Stimulated activated CD8-positive, alpha-beta memory T cell treated with anti-CD3 and anti-CD28 coated beads, Interleukin-4, amount 100 ng/mL, for 48 hours (primary cell): ENCODE results near the gene TSFM.
"Not testable (repeated sequence)": the region's sequence is repeated elsewhere in the genome, so short reads cannot be mapped to it uniquely, and the experiment has no call there.

ENCODE experiments used
- DNase-seq: peaks from one replicate; pipeline ENCODE4 v3.0.0-alpha.2; 2020

Gene TSFM

DNA sequence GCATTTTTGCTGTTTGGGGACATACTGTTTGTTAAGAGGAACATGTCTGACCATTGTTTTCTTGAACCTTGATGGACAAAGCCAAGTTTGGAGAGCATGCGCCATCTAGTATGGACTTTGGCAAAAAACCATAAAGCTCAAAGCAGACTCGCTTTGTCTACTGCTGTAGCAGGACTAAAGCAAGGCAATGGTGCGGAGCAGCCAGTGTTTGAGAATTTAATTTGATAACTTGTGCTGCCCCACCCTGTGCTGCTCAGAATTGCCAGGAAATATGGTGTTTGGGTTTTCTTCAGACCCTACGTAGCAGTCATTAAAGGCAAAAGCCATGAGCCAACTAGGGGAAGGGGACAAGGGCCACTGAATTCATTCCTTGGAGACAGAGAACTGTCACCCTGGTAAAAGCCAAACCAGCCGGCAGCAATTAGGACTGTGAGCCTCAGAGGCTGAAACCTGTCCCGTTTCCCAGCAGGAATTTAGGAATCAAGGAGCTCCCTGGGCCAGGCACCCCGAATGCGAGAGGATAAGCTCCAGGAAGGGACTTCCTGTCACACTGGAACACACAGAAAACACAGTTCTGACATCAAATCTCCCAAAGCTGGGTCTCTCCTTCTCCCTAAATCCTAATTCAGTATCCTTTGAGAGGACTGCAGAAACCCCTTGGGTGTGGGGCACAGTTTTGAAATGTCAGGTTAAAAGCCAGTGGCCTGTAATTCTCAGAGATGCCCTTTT is 34.8 kb downstream of the TSFM start:
- no peak for DNase-seq

DNA sequence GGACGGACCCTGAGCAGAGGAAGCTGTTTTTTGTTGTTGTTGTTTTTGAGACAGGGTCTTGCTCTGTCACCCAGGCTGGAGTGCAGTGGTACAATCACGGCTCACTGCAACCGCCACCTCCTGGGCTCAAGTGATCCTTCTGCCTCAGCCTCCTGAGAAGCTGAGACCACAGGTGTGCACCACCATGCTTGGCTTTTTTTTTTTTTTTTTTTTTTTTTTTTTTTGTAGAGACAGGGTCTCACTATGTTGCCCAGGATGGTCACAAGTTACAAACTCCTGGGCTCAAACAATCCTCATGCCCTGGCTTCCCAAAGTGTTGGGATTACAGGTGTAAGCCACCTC is 35.4 kb downstream of the TSFM start:
- not testable (repeated sequence) for DNase-seq

GRCh38 chr12:57820119-57820518 is 37.5 kb downstream of the TSFM start:
- not testable (repeated sequence) for DNase-seq

DNA sequence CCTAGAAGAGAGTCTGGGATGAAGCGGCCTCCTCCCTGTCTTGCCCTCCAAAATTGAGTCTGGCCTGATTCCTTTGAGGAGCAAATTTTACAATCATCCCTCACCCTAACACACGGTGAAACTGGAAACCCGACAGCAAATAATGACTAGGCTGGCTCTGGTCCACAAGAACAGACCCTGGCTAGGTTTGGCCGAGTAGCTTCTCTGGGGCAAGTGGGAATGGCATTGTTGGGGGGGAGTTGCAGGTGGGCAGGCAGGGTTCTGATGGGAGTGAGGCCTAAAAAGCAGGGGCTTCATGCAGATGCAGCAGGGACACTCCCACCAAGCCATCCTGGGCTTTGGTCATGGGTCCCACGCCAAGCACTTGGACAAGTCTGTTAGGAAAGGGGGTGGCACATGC is 38.4 kb downstream of the TSFM start:
- DNase-seq: not testable (repeated sequence)

- DNase-seq: no peak
These were observed 39.1 kb downstream of the TSFM start for GRCh38 chr12:57821474-57822214.

DNA sequence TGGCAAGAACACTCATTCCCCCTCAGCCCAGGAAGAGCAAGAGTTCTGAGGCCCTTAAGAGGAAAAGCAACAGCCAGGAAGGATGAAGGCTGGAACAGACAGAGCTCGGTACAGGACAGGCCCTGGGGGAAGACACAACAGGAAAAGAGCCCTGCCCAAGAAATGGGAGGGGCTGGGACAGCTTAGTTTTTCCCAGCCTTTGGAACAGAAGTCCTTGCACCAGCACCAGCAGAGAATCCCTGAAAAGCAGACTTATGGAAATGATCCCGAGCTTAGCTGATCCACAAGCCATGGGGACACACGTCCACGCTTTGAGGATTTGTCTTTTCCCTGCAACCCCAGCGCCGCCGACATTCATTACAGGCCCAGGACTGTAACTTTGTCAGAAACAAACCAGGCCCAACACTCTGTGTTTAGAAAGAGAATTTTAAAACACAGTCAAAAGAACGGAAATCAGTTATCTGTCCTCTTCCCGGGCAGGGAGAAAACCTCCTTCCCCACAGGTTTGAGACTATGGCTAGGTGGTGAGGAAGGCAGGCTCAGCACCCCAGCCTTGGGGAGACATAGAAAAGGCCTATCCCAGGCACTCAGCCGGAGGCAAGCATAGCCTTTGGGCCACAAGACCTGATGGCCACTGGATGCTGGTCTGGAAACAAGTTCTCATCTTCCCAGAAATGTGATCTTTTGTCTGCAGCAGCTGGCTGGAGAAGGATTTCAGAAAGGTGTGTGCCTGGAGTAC is 40.0 kb downstream of the TSFM start:
- DNase-seq: no peak

DNA sequence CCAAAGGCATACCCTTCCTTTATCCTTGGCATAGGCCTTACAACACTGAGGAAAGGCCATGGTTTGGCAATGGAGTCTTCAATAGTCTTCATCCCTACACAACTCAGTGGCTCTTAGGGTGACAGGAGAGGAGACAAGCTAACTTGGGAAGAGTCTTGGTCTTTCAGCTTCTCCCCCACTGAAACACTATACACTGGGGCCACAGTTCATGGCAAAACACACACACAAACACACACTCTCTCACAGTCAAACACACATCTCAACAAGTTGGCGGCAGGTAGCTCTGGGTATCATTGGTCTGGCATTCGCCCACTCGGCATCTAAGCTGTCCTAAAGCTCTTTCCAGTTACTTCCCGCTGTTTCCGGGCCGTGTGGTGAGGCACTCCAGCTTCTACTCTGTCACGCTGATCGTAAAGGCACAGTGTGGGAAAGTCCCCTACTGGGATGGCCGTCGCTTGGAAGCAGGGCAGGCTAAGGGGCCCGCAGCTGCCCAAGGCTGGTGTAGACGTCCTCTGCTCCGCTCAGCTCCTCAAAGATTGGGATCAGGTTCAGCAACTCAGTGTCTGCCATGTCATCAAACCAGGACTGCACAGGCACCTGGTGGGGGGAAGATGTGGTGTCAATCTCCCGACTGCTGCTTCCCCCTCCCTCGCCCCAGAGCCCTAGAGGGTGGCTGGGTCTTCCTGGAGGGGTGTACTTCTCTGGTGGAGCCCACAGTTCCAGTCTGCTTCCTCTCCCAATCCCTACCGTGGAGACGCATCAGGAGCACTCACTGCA is 40.7 kb downstream of the TSFM start:
- DNase-seq: no peak

- DNase-seq: no peak
These were observed 41.5 kb downstream of the TSFM start for GRCh38 chr12:57823908-57824640.

DNA sequence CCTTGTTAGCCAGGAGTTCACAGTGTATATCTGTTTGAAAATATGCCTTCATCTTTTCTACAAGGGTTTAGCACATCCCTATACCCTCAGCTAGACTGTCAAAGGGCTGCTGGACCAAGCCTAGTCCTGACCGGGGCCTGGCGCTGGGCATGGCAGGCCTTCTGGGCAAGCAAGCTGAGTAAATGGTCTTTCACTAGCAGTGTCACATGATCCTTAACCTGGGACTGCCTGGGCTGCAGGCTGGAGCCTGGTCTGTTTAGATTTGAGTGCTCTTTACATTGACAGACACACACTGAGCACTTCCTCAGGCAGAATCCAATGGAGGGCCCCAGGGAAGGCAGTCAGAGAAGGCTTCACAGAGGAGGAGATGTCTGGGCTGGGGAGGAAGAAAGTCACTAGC is 42.9 kb downstream of the TSFM start:
- DNase-seq: no peak

DNA sequence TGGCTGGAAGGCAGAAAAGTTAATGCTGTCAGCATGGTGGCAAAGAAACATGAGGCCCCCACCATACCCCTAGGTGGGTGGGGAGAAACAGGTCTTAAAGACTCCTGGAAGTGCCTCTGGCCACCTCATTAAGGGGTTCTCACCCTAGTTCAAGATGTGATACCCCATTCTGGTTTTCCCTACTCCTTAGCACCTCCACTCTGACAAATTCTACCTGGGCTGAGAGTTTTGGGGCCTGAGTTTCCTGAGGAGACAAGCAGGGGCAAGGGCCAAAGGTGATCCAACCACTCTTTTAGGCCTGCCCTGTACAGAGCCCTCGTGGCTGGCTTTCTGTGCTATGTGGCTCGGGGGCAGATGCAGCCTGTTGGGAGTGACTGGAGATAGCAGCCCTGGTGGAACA is 43.8 kb downstream of the TSFM start:
- no peak for DNase-seq

DNA sequence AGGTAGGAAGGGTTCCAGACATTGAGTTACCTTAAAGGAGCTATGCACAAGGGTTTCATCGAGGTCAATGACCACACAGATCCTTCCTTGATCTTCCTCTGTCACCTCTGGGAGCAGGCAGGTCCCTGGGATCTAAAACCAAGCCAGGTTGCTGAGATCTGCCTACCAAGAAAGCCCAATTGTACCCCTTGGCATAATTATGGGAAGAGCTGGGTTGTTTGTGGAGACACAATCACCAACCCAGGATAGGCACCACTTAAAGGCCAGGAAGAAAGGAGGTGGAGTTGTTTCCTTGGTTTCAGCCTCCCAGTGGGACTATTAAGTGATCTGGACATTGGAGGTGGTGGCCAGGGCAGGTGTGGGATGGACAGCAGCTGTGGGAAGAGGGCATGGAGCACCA is 44.4 kb downstream of the TSFM start:
- DNase-seq: no peak

GRCh38 chr12:57829025-57829777 is 46.6 kb downstream of the TSFM start:
- DNase-seq: no peak

- DNase-seq: no peak
These were observed 47.8 kb downstream of the TSFM start for GRCh38 chr12:57830393-57830792.

GRCh38 chr12:57832966-57833365 is 50.4 kb downstream of the TSFM start:
- no peak for DNase-seq

DNA sequence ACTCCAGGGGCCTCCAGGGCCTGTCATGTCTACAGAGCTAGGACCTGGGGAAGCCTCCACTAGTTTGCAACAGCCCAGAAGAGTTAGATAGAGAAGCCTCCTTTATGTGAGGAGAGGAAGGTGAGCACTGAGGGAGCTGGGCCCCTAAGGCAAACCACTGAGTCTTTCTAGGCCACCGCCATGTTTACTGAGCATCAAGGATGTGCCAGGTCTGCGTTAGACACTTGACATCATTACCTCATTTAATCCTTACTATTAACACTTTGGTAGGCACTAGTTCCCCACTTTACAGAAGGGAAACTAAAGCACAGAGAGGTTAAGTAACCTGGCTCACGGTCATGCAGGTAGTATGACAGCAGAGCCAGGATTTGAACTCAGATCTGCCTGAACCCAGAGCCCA is 51.1 kb downstream of the TSFM start:
- no peak for DNase-seq

- no peak for DNase-seq
These were observed 51.7 kb downstream of the TSFM start for GRCh38 chr12:57834086-57834876.

DNA sequence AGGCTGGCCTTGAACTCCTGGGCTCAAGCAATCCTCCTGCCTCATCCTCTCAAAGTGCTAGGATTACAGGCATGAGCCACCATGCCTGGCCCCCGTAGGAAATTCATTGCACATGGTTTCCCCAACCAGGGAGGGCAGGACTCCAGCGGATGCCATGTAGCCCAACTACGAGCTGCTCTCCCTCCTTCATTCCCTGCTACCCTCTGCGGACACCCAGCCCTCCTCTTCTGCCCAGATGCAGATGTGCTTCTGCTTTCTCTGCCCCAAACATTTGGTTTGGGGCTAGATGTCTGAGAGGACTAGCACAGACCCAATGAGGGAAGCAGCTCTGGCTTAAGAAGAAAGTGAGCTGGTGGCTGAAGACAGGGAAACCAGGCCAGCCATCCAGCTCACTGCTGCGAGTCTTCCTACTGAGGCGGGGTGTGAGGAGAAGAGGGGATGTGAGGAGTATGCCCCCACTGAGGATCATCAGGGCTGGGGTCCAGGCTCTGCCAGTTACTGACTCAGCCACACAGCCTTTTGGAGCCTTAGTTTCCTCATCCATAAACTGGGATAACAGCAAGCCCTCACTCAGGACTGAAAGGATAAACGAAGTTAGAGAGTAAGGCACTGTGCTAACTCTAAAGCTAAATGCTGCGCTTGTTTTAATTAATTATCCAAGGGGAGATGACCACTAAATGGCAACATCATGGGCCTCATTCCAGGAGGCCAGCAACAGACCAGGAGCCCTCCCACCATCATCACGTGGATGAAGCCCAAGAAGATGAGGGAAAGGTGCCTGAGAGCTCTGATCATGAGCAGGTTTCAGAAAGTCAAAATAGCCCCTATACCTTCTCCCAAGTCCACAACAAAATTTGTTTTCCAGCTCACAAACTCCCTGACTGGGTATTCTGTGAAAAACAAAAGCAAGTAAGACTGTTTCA is 53.0 kb downstream of the TSFM start:
- no peak for DNase-seq

DNA sequence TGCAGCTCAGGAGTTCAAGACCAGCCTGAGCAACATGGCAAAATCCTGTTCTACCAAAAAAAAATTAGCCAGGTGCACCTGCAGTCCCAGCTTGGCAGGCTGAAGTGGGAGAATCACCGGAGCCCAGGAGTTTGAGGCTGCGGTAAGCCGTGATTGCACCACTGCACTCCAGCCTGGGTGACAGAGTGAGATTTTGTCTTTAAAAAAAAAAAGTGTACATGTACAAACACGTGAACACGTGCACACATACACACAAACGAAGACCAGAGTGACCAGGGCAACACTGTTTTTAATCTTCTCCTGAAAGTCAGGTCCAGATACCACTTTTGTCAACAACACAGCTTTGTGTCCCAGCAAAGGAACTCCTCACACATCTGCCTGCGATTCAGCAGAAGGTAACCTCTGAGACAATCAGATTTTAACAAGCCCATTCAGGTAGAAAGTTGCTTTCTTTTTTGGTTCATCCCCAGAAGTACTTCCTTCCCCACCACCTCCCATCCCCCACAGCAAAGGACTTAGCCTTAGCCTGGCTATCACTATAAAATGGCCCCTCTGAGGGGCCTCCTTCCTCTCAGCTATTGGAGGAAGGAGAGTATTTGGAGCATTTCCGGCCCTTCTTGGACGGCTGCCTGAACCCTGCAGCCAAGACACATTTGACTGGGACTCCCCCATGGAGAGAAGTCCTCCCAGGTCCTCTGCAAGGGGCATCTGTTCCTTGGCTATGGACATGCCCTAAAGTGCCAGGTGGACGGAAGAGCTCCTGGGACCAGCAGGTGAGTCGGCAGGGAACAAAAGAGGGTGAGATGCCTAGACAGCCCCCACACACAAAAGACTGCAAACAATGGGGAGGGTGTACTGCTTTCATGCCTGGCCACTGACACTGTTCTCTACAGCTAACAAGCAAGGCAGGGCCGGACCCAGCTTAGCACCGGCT is 54.1 kb downstream of the TSFM start:
- DNase-seq: peak; percentile 48
